Osteocyte (in vitro differentiated cells): ENCODE data around the gene PPP1CA. TPM values are rescaled to one million over a fixed set of nuclear protein-coding genes. Genes with fewer than 3 reads are reported as not detected.

Experiments
- DNase-seq: peaks from one replicate; pipeline ENCODE4 v3.0.0; 2021; ENCODE audit warnings: mixed read lengths; ENCODE audit not compliant: unreplicated experiment; ENCODE audit errors: extremely low spot score
- H3K27ac Mint-ChIP-seq: one replicate; pipeline ENCODE4 v1.8.0; 2021; ENCODE audit warnings: mild to moderate bottlenecking, mixed read lengths; ENCODE audit not compliant: unreplicated experiment
- H3K27me3 Mint-ChIP-seq: one replicate; pipeline ENCODE4 v1.8.0; 2021; ENCODE audit warnings: mixed read lengths; ENCODE audit not compliant: unreplicated experiment
- H3K36me3 Mint-ChIP-seq: one replicate; pipeline ENCODE4 v1.8.0; 2021; ENCODE audit warnings: mixed read lengths; ENCODE audit not compliant: unreplicated experiment
- H3K4me1 Mint-ChIP-seq: one replicate; pipeline ENCODE4 v1.8.0; 2021; ENCODE audit warnings: mixed read lengths; ENCODE audit not compliant: unreplicated experiment
- H3K4me3 Mint-ChIP-seq: one replicate; pipeline ENCODE4 v1.8.0; 2021; ENCODE audit warnings: mild to moderate bottlenecking, moderate library complexity, mixed read lengths; ENCODE audit not compliant: unreplicated experiment
- H3K9me3 Mint-ChIP-seq: one replicate; pipeline ENCODE4 v1.8.0; 2021; ENCODE audit warnings: mixed read lengths; ENCODE audit not compliant: unreplicated experiment
- total RNA-seq: library from RNA; stranded (reverse); gene quantifications from 2 replicates; pipeline ENCODE4 v1.2.1, GENCODE V29; 2021
- TF ChIP-seq, protein P1 (sequence below): fragments of 200-600 bp; sonication (generic); IDR thresholded peaks from 2 replicates; pipeline ENCODE4 v1.5.0; 2021; ENCODE audit warnings: antibody characterized with exemption, mild to moderate bottlenecking, moderate library complexity

Gene PPP1CA
- total RNA-seq, 1 donor from 2014 or later = 140 TPM

DNA sequence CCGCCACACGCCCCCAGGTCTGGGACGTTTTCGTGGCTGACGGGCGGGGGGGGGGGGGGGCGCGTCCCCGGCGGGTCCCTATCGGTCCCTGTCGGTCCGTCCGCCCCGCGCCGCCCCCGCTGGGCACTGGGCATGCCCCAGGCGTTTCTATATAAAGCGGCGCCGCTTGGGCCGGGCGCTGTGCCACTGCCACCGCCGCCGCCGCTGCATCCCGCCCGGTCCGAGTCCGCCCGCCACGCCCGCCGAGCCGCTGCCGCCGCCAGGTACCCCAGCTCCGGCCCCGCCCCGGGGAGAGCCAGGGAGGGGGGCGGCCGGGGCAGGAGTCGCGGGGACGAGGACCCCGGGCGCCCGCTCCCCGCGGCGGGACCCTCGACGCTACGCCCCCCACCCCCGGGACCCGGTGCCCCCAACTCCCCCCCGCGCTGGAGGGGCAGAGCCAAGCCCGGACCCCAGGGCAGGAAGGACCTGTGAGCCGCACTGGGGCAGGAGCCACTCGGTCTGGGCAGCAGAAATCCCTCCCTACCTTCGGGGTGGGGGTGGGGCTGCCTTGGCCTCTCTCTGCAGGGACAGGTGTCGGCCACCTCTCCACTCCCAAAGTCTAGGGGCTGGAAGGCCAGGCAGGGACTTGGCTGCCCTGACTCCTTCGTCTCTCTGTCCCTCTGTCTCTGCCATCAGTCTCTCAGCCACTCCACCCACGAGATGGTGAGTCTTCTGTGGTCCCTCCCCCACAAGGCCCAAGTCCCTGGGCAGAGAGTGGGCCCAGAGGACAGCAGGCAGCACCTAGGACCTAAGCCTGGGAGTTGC is 14.0 kb upstream of the PPP1CA start, which contains the start of gene CARNS1:
TSS of gene CARNS1 (plus strand) at position 178 of the 804 bp plus-strand sequence. CDS start at position 700, 522 bp downstream.
- H3K27ac Mint-ChIP-seq = no peak within 1 kb of the TSS
- peaks cover 18% of the 10 kb centered on the region for H3K4me1 Mint-ChIP-seq
- H3K27me3 Mint-ChIP-seq = no peaks in the 10 kb centered on the region
- no peak for DNase-seq
- H3K9me3 Mint-ChIP-seq = no peaks in the 10 kb centered on the region
- TF ChIP-seq, protein P1, sequence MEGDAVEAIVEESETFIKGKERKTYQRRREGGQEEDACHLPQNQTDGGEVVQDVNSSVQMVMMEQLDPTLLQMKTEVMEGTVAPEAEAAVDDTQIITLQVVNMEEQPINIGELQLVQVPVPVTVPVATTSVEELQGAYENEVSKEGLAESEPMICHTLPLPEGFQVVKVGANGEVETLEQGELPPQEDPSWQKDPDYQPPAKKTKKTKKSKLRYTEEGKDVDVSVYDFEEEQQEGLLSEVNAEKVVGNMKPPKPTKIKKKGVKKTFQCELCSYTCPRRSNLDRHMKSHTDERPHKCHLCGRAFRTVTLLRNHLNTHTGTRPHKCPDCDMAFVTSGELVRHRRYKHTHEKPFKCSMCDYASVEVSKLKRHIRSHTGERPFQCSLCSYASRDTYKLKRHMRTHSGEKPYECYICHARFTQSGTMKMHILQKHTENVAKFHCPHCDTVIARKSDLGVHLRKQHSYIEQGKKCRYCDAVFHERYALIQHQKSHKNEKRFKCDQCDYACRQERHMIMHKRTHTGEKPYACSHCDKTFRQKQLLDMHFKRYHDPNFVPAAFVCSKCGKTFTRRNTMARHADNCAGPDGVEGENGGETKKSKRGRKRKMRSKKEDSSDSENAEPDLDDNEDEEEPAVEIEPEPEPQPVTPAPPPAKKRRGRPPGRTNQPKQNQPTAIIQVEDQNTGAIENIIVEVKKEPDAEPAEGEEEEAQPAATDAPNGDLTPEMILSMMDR = no peak
- no peak within 1 kb of the TSS for H3K4me3 Mint-ChIP-seq
- H3K36me3 Mint-ChIP-seq = no peaks in the 10 kb centered on the region

DNA sequence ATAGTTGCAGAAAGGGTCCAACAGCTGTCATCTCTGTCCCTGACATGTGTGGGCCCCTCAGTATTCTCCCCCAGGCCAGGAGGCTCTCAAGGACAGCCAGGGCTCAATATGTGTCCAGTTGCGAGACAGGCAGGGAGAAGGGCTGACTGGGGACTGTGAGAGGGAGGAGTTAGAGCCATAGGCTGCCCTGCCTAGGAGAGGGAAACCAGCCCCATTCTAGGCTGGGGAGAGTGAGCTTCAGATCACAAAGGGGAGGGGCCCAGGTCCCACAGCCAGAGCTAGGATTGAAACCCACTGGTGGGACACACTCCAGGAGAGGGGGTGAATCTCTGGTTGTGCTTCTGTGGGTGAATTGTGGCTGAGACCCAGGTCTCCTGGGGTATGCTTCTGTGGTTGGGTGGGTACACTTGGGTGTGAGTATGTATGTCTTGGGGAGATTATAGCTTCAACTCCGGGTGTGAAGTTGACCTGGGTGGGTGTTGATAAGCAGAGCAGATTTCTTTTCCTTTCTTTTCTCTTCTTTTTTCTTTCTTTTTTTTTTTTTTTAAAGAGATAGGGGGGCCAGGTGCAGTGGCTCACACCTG is 11.7 kb upstream of the PPP1CA start:
- peaks cover 13% of the 10 kb centered on the region for H3K4me1 Mint-ChIP-seq

DNA sequence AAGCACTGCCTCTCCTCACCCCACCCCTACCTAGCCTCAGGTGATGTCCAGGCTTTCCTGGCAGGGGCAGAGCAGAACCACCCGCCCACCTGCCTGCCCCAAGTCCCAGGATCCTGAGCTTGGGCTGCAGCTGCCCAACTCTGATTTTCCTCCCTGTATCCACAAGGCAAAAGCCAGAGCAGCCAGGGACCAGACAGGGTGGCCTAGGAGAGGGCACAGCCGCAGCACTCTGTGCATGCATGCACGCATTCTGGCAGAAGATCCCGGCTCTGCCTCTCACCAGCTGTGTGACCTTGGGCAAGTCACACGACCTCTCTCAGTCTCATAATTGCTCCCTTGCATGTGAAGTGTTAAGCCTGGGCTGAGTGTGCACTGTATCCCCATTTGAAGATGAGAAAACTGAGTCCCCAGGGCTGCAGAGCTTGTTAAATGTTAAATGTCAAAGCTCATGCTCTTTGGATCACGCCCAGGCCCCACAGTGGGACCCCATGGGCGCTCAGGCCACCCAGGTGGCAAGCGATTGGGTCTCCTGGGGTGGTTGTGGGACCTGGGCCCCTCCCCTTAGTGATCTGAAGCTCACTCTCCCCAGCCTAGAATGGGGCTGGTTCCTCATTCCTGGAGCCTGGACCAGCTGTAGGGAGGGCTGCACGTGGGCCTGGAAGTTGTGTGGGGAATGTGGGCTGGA is 11.0 kb upstream of the PPP1CA start:
- H3K27me3 Mint-ChIP-seq = no peaks in the 10 kb centered on the region
- TF ChIP-seq, protein P1 = no peak
- H3K36me3 Mint-ChIP-seq = no peaks in the 10 kb centered on the region
- peaks cover 13% of the 10 kb centered on the region for H3K4me1 Mint-ChIP-seq
- H3K9me3 Mint-ChIP-seq = no peaks in the 10 kb centered on the region
- H3K4me3 Mint-ChIP-seq = no peak overlapping the region
- H3K27ac Mint-ChIP-seq = no peak overlapping the region
- DNase-seq = peak; percentile 74

More for the DNA sequence above, 11.7 kb upstream of the PPP1CA start:
- TF ChIP-seq, protein P1 = no peak
- no peaks in the 10 kb centered on the region for H3K36me3 Mint-ChIP-seq
- H3K27me3 Mint-ChIP-seq = no peaks in the 10 kb centered on the region
- no peaks in the 10 kb centered on the region for H3K9me3 Mint-ChIP-seq
- no peak overlapping the region for H3K4me3 Mint-ChIP-seq
- DNase-seq = no peak
- H3K27ac Mint-ChIP-seq = no peak overlapping the region

DNA sequence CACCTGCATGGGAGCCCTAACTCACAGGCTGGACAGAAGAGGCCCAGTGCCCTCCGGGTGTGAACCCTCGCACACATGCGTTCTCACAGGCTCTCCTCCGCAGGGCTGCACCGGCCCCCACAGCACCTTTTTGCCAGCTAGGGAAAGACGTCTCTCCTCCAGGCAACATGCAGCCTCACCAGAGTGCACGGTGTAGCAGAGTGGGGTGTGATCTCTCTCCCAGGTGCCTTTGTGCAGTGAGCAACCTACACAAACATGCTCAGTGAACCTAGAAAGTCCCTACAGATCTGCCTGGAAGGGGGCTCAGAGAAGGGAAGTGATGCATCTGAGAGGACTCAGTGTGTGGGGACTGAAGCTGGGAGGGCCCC is 10.1 kb upstream of the PPP1CA start:
- H3K27ac Mint-ChIP-seq = no peak overlapping the region
- no peaks in the 10 kb centered on the region for H3K36me3 Mint-ChIP-seq
- peaks cover 9% of the 10 kb centered on the region for H3K4me1 Mint-ChIP-seq
- H3K4me3 Mint-ChIP-seq = no peak overlapping the region
- H3K9me3 Mint-ChIP-seq = no peaks in the 10 kb centered on the region
- DNase-seq = no peak
- TF ChIP-seq, protein P1 = no peak
- H3K27me3 Mint-ChIP-seq = no peaks in the 10 kb centered on the region
